Activated CD4-positive, CD25-positive, alpha-beta regulatory T cell treated with anti-CD3 and anti-CD28 coated beads, Interleukin-2, amount 50 U/mL, for 24 hours (primary cell): Measurements from ENCODE around the gene STAT3.
"Not testable (repeated sequence)": the region's sequence is repeated elsewhere in the genome, so short reads cannot be mapped to it uniquely, and the experiment has no call there.

ENCODE experiments used
- ATAC-seq, 2 donors: fragments of 150-1000 bp; cut with Tn5 transposase; one replicate each; pipeline ENCODE4 v1.10.0; 2021; ENCODE audit warnings: mild to moderate bottlenecking in 1 of 2, moderate library complexity in 1 of 2

Gene STAT3

GRCh38 chr17:42276359-42276608, 112.0 kb downstream of the STAT3 start, which contains the start of gene STAT5B:
STAT5B (minus strand) TSS chr17:42276391; CDS start chr17:42232127, 44,264 bp downstream.
- ATAC-seq: peak; percentile 57 to 62

- peak; percentile 24 to 37 for ATAC-seq
Observed at GRCh38 chr17:42275527-42276358, 112.5 kb downstream of the STAT3 start.

- no peak for ATAC-seq
Observed at GRCh38 chr17:42274812-42275526, 113.3 kb downstream of the STAT3 start.

- ATAC-seq: no peak
Observed at GRCh38 chr17:42274253-42274542, 114.0 kb downstream of the STAT3 start.

GRCh38 chr17:42273474-42274252, 114.6 kb downstream of the STAT3 start:
- ATAC-seq: no peak

- no peak for ATAC-seq
Observed at GRCh38 chr17:42272162-42272907, 115.9 kb downstream of the STAT3 start.

- no peak for ATAC-seq
Observed at GRCh38 chr17:42271779-42272035, 116.5 kb downstream of the STAT3 start.

- ATAC-seq: peak; percentile 38 to 50
Observed at GRCh38 chr17:42271006-42271778, 117.0 kb downstream of the STAT3 start.

- peak in 1 of 2 donors; percentile 0 for ATAC-seq
Observed at GRCh38 chr17:42270596-42270995, 117.6 kb downstream of the STAT3 start.

GRCh38 chr17:42270170-42270535, 118.1 kb downstream of the STAT3 start:
- ATAC-seq: no peak

- no peak for ATAC-seq
Observed at GRCh38 chr17:42268236-42268635, 120.0 kb downstream of the STAT3 start.

GRCh38 chr17:42266918-42267766, 121.1 kb downstream of the STAT3 start:
- ATAC-seq: peak; percentile 90 to 91

GRCh38 chr17:42266462-42266861, 121.8 kb downstream of the STAT3 start:
- ATAC-seq: no peak

GRCh38 chr17:42264366-42264765, 123.9 kb downstream of the STAT3 start:
- not testable (repeated sequence) for ATAC-seq
